ENCODE results near the gene VRK3. TPM values are rescaled to one million over a fixed set of nuclear protein-coding genes. Genes with fewer than 3 reads are reported as not detected.
"Not testable (repeated sequence)": the region's sequence is repeated elsewhere in the genome, so short reads cannot be mapped to it uniquely, and the experiment has no call there.

Gene VRK3
- total RNA-seq, 1 experiment from 2014 or later: 20.9 TPM

DNA sequence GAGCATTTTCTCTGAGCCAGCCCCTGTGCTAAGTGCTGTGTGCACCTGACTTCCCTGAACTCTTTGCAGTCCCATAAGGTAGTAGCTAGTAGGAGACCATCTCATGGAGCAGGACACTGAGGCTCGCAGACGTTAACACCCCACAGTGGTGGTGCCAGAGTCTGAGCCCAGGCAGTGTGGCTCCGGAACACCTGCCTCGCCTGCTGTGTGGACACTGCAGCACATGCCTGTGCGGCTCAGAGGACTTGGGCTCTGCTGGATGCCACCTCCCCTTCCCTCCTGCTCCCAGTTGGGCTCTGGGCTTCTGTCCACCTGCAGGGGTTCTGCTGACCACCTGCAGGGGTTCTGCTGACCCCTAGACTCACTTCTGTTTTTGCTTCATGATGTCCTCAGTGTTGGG, 37.2 kb downstream of the VRK3 start:
- no peak for DNase-seq (ENCODE audit: low read depth)

DNA sequence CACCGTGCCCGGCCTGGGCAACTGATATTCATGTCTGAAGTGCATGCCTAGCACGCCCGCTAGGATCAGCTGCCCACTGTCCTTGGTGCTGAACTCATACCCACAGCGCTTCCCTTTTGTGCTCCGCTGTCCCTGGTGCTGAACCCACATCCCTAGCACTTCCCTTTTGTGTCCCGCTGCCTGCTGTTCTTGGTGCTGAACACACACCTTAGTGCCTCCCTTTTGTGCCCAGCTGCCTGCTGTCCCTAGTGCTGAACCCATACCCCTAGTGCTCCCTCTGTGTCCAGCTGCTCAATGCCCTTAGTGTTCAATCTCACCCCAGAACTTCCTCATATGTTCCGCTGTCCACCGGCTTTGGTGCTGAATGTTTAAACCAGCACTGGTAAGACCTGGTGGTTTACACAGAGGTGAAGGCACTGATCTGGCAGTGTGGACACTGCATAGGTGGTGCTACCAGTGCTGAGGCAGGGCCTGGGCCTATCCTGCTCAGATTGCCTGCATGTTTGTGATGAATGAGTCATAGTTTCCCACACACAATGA, 37.9 kb downstream of the VRK3 start:
- peak; percentile 87 for DNase-seq (ENCODE audit: low read depth)

DNA sequence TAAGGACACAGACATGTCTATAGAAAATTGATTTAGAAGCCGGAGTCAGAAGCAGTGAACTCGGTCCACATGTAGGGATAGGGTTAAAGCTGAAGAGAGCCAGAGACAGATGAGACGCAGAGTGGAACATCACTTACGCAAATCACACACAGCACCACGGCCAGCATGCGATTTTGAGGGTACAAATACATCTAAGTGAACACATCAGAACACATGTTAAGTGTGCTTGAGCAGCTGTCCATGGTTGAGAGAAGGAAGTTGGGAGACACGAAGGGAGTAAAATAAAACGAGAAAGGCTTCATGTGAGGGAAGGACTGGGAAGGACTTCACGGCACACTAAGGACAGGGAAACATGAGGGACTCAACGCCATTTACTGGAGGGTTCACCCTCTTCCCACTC, 38.8 kb downstream of the VRK3 start:
- no peak for DNase-seq (ENCODE audit: low read depth)

DNA sequence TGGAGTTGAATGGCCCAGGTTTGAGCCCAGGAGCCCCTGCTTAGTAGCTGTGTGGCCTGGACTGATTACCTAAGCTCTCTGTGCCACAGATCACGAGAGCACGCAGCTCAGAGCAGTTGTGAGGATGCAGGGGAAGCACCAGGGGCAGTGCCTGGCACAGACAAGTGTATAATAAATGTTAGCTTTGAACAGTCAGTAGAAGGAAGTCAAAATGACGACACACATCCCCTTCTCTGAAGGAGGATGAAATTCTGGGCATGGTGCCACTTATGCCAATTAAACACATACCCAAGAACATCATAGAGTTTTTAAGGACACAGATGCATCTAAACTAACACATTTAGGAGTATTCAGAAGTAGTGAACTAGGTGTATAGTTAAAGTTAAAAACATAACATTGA, 39.3 kb downstream of the VRK3 start:
- DNase-seq (ENCODE audit: low read depth): no peak

DNA sequence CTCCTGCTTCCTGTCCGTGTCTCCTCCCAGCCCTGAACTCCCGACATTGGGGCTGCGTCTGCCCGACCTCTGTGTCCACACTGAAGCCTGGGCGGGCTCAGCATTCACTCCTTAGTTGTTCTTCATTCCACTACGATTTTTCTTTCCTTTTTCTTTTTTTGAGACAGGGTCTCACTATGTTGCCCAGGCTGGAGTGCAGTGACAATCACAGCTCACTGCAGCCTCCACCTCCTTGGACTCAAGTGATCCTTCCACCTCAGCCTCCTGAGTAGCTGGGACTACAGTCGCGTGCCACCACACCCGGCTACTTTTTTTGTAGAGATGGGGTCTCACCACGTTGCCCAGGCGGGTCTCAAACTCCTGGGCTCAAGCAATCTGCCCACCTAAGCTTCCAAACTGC, 40.7 kb downstream of the VRK3 start:
- DNase-seq (ENCODE audit: low read depth): no peak

DNA sequence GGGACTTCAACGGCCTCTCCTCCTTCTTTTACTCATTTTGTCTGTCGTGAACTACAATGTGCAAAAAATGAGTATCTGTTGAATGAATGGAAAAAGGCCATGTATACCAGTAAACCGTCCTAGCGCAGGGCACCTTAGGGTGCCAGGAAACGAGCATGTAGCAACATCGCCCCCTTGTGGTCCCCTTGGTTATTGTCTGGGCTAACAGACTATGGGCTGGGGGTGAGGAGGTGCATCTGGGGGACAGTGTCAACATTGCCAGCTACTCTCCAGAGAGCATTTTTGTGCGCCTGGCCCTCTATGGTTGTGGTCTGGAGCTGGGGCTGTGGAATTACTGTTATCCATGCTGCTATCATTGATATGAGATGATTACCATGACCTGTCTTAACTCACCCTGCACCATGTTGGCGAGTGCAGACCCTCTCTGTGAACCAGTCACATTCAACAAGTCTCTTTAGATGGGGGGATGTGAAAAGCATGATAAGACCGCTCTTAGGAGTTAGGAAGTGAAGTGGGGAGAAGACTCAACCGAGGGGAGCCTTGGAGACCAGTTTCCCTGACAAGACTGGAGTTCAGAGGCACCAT, 41.4 kb downstream of the VRK3 start:
- DNase-seq (ENCODE audit: low read depth): peak; percentile 46

DNA sequence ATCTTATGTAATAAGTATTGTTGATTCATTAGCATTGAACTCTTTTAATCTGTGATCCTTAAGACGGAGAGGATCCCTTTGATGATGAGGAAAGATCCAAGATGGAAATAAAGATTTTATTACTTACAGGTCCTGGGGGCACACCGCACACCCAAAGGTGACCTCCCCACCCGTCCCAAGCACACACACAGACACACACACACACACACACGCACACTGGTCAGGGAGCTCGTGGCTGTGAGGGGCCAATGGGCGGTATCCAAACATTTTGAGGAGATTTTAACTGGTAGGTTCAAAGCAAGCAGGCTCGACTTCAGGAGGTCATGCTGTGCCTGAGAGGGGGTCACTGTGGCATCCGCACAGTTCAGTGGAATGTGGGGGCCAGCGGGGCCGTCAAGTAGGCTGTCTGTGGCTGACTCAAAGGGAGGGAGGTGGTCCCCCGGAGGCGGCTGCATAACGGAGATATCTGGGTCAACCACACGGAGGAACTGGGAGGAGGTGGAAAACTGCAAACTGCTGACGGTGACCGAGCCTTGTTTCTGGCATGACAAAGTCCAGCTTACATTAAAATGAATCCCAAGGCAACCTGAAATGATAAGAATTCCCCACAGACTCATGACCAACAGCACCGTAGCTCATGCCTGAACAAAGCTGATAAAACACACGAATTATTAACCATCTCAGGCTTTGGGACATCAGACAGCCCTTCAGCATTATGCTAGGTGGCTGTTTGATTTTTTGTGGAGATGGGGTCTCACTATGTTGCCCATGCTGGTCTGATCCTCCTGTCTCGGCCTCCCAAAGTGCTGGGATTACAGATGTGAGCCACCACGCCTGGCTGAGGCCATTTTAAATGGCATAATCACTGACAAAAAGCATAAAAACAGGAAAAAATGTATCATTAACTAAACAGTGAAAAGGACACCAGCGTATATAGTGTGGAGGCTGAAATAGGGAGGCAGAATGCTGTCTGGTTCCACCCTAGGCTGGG, 43.3 kb downstream of the VRK3 start:
- DNase-seq (ENCODE audit: low read depth): no peak

DNA sequence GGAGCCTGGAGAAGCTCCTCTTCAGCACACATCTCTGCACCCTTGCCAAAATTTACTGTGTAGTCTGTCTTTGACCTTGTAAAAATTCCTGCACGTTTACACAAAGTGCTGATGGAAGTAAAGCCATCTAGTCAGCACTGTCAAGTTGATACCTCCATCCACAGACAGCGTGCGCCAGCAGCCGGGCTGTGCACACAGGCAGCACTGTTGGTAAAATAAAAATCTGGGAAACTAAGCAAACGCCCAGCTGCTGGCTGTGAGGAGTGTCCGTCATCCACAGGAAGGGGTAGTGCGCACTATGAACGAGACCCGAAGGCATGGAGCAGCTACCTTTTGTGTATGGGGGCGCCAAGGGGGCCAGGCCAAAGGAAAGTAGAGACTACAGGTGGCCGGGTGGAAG, 46.8 kb downstream of the VRK3 start:
- DNase-seq (ENCODE audit: low read depth): no peak

DNA sequence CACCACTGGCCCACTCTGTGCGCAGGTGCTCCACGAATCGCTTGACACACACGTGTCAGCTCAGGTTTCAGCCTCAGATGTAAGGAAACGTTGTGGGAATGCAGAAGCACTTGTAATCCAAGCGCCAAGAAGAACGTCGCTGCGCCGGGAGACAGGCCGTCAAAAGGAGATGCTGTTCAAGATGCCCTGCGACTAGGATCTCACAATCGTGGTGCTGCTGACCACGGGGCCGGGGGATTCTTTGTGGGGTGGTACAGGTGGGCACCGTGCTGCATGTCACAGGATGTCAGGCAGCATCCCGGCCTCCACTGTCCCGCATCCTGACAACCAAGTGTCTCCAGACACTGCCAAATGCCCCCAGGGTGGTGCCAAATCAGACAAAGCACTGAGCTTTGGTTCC, 47.3 kb downstream of the VRK3 start:
- no peak for DNase-seq (ENCODE audit: low read depth)

DNA sequence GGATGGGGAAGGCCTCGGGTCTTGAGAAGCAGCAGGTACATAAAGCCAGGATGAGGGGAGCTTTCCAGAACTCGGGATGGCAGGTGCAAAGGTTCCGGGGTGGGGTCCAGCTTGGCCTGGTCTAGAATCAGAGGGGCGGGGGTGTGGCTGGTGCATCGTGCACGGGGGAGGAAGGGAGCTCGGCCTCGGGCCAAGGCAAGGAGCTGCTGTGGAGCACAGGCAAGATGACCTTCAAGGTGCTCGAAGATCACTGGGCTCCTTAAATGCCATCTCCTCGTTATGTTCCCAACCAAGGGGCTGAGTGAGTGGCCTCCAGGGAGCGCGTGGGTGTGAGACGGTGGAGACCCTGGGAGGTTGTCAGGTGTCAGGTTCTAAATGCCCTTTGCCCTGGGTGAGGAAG, 48.1 kb downstream of the VRK3 start:
- DNase-seq (ENCODE audit: low read depth): no peak

DNA sequence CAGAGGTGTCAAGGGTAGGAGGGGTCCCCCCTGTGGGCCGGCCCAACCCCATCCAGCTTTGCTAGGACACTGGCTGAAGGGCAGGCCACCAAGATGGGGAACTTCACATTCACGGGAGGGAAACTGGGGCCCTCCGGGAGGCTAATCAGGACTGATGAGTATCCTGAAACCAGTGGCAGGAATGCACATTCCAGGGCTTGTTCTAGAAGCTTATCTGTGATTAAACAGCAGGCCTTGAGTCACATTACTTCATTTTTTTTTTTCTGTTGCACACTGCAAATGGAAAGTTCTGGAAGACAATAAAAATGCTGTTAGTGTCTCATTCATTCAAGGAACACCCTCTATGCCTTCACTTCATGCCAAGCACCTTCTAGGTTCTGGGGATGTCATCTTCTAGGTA, 48.7 kb downstream of the VRK3 start:
- no peak for DNase-seq (ENCODE audit: low read depth)

DNA sequence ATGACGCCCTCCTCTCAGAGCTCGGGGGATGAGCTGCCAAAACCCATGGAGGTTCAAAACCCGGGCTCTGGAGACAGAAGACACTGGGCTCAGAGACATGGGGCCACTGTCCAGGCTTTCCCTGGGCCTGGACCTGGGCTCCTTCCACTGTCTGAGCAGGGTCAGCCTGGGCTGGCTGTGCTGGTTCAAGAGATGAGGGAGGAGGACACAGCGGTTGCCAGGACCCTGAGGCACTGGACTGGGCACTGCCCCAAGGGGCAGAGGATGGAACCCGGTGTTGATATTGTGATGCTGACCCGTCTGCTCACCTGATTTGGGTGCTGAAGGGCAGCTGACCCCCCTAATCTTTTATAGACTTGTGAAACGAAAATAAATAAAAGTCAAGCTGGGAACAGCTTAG, 50.1 kb downstream of the VRK3 start:
- DNase-seq (ENCODE audit: low read depth): no peak

DNA sequence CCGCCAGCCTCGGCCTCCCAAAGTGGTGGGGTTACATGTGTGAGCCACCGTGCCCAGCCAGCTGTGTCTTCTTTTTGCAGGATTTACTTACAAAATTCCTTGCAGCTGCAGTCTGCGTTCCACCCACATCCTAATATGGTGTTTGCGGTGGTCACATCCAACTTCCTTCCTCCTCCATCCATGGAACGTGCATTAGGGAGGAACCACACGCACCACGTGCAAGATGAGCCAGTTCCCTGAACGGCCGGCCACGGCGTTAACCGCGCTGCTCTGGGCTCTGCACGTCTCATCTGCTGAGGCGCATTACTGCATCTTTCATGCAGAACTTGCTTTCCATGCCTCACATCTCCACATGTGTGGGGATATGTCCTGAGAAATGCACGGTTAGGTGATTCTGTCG, 51.2 kb downstream of the VRK3 start:
- no peak for DNase-seq (ENCODE audit: low read depth)

DNA sequence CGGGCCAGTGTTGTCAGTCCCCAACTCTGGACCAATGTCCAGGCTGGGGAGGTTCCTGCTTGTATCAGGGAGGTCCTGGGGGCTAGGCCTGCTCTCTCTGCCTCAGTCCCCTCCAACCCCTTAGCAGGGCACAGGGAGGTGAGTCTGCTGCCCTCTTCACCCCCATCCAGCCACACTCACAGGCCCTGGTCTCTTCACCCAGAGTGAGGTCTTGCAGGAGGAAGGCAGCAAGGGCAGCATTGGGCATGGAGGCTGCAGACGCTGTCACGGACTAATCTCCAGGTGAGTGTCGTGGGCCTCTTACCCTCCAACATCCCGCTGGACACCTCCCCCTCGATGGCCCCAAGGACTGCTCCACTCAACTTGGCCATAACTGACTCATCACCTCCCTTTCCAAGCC, 52.3 kb downstream of the VRK3 start:
- DNase-seq (ENCODE audit: low read depth): no peak

DNA sequence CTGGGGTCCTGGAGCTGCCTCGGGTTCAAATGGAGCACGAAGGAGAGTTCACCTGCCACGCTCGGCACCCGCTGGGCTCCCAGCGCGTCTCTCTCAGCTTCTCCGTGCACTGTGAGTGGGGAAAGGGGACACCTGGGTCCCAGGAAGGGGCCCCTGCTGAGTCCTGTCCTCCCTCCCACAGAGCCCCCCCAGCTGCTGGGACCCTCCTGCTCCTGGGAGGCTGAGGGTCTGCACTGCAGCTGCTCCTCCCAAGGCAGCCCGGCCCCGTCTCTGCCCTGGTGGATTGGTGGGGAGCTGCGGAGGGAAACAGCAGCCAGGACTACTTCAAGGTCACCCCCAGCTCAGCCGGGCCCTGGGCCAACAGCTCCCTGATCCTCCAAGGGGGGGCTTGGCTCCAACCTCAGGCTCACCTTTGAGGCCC, 53.2 kb downstream of the VRK3 start:
- no peak for DNase-seq (ENCODE audit: low read depth)

DNA sequence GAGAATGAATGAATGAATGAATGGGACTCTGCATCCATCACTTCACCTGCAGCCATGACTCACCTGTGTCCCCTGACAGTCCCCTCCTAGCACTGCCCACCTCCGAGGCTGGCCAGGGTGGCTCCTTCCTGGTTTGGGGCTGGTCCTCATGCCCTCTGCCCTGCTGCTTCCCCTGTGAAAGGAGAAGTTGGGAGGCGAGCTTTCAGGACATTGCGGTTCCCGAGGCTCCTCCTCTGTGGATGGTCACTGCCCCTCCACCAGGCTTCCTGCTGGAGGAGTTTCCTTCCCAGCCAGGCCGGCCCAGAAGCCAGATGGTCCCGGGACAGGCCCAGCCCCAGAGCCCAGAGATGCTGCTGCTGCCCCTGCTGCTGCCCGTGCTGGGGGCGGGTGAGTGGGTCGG, 55.8 kb downstream of the VRK3 start:
- DNase-seq (ENCODE audit: low read depth): not testable (repeated sequence)

DNA sequence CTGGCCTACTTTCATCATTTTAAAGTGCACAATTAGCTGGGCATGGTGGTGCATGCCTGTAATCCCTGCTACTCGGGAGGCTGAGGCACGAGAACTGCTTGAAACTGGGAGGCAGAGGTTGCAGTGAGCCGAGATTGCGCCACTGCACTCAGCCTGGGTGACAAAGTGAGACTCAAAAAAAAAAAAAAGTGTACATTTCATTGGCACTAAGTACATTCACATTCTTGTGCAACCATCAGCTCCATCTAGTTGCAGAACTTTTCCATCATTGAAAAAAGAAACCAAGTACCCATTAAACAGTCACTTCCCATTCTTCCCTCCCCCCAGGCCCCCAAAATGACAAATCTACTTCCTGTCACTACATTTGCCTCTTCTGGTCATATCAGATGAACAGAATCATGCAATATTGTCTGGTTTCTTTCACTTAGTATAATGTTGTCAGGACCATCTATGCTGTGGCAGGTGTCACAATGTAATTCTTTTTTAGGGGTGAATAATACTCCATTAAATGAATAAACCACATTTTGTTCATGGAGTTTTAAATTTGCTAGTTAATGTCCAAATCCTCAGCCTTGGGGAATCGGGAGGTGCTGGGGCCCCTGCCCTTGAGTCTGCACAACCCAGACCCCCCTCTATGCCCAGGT, 56.8 kb downstream of the VRK3 start:
- no peak for DNase-seq (ENCODE audit: low read depth)

DNA sequence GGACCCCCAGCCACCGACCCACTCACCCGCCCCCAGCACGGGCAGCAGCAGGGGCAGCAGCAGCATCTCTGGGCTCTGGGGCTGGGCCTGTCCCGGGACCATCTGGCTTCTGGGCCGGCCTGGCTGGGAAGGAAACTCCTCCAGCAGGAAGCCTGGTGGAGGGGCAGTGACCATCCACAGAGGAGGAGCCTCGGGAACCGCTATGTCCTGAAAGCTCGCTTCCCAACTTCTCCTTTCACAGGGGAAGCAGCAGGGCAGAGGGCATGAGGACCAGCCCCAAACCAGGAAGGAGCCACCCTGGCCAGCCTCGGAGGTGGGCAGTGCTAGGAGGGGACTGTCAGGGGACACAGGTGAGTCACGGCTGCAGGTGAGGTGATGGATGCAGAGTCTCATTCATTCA, 64.2 kb downstream of the VRK3 start, which contains the start of gene SIGLEC11:
Gene SIGLEC11 (minus strand): TSS at position 193 of the 400 bp plus-strand sequence. CDS start 91 bp downstream, at position 102.
- not testable (repeated sequence) for DNase-seq (ENCODE audit: low read depth)

DNA sequence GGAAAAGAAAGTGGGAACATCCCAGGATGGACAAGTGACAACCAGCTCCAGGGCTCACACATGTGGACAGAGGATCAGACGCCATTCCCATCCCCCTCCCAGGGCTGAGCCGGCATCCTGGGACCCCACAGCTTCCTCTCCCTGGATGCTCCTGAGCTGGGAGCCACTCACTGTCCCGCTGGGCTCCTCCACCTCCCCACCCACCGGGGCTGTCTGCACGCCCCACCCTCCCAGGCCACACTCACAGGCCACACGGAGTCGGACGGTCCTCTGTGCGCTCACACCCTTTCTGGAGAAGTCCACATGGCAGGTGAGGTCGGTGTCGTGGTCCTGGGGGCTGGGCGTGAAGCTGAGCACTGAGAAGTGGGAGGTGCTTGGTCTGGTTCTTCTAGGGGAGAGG, 65.3 kb downstream of the VRK3 start:
- DNase-seq (ENCODE audit: low read depth): not testable (repeated sequence)

DNA sequence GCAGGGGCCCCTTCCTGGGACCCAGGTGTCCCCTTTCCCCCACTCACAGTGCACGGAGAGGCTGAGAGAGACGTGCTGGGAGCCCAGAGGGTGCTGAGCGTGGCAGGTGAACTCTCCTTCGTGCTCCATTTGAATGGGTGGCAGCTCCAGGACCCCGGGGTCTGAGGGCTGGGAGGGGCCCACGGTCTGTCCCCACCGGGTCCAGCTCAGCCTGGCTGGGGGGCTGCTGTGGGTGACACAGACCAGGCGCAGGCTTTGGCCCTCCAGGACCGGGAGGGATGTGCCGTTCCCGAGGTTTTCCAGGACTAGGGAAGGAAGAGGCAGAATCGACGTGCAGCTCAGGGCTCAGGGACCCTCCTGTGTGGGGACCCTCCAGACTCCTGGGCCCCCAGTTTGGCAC, 66.6 kb downstream of the VRK3 start:
- DNase-seq (ENCODE audit: low read depth): not testable (repeated sequence)

DNA sequence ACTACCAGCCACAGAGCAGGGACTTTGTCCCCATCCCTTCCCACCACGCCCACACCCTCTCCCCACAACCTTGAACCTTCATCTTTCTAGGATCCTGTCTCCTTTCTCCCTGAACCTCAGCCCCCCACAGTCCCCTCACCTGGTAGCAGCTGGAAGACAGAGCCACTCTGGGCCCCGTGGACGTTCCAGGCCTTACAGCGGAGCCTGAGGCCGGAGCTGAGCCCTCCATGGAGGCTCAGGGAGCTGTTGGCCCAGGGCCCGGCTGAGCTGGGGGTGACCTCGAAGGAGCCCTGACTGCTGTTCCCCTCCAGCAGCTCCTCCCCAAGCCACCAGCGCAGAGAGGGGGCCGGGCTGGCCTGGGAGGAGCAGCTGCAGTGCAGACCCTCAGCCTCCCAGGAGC, 67.0 kb downstream of the VRK3 start:
- DNase-seq (ENCODE audit: low read depth): not testable (repeated sequence)
